Activated T-cell treated with anti-CD3 and anti-CD28 coated beads, Interleukin-2, amount 50 U/mL, for 4 hours (primary cell): ENCODE results near the gene GLIS1. TPM values are rescaled to one million over a fixed set of nuclear protein-coding genes. Genes with fewer than 3 reads are reported as not detected.

Source experiments
- ATAC-seq, 2 donors: fragments of 200-7000 bp; cut with Tn5 transposase; one replicate each; pipeline ENCODE4 v1.10.0; 2021
- DNase-seq: peaks from one replicate; pipeline ENCODE4 v3.0.0-alpha.2; 2020
- H3K27me3 Mint-ChIP-seq: one replicate; pipeline ENCODE4 v1.8.0; 2021; ENCODE audit warnings: low read depth, mixed read lengths
- H3K36me3 Mint-ChIP-seq: one replicate; pipeline ENCODE4 v1.8.0; 2022; ENCODE audit warnings: mixed read lengths; ENCODE audit not compliant: insufficient read depth
- H3K4me1 Mint-ChIP-seq: one replicate; pipeline ENCODE4 v1.8.0; 2021; ENCODE audit warnings: low read depth, mixed read lengths
- H3K4me3 Mint-ChIP-seq: one replicate; pipeline ENCODE4 v1.8.0; 2021; ENCODE audit warnings: mild to moderate bottlenecking, moderate library complexity, mixed read lengths
- H3K9me3 Mint-ChIP-seq: one replicate; pipeline ENCODE4 v1.8.0; 2021; ENCODE audit warnings: mixed read lengths
- total RNA-seq, 3 donors: library from RNA; stranded (reverse); gene quantifications; one replicate each; pipeline ENCODE4 v1.2.1, GENCODE V29; 2021

Gene GLIS1
- total RNA-seq, 3 donors from 2014 or later: not detected

GRCh38 chr1:53732409-53732808 lies 6.6 kb downstream of the GLIS1 start:
- DNase-seq: no peak
- Mint-ChIP-seq H3K9me3 (no peaks in the 10 kb centered on the region), H3K36me3 (no peaks in the 10 kb centered on the region), H3K4me3 (no peak overlapping the region), H3K4me1 (peaks cover under 1% of the 10 kb centered on the region), H3K27me3 (peaks cover 37% of the 10 kb centered on the region)
- no peak for ATAC-seq

GRCh38 chr1:53731779-53732305 lies 7.1 kb downstream of the GLIS1 start:
- Mint-ChIP-seq H3K4me3 (no peak overlapping the region), H3K36me3 (no peaks in the 10 kb centered on the region), H3K9me3 (no peaks in the 10 kb centered on the region), H3K4me1 (no peaks in the 10 kb centered on the region), H3K27me3 (peaks cover 31% of the 10 kb centered on the region)
- ATAC-seq (no peak), DNase-seq (no peak)

GRCh38 chr1:53731043-53731600 lies 7.8 kb downstream of the GLIS1 start:
- peaks cover 24% of the 10 kb centered on the region for H3K27me3 Mint-ChIP-seq
- no peak overlapping the region for H3K4me3 Mint-ChIP-seq
- no peaks in the 10 kb centered on the region for H3K36me3 Mint-ChIP-seq
- no peaks in the 10 kb centered on the region for H3K9me3 Mint-ChIP-seq
- ATAC-seq (no peak), DNase-seq (no peak)
- no peaks in the 10 kb centered on the region for H3K4me1 Mint-ChIP-seq

GRCh38 chr1:53730224-53730865 lies 8.6 kb downstream of the GLIS1 start:
- Mint-ChIP-seq H3K4me3 (no peak overlapping the region), H3K9me3 (no peaks in the 10 kb centered on the region)

GRCh38 chr1:53729456-53730223 lies 9.3 kb downstream of the GLIS1 start:
- ATAC-seq (no peak), DNase-seq (no peak)
- Mint-ChIP-seq H3K27me3 (peaks cover 10% of the 10 kb centered on the region), H3K4me1 (no peaks in the 10 kb centered on the region), H3K9me3 (no peaks in the 10 kb centered on the region), H3K36me3 (no peaks in the 10 kb centered on the region), H3K4me3 (no peak overlapping the region)

More at GRCh38 chr1:53730224-53730865, 8.6 kb downstream of the GLIS1 start:
- H3K36me3 Mint-ChIP-seq: no peaks in the 10 kb centered on the region
- no peak for DNase-seq
- ATAC-seq: no peak
- H3K27me3 Mint-ChIP-seq: peaks cover 17% of the 10 kb centered on the region
- no peaks in the 10 kb centered on the region for H3K4me1 Mint-ChIP-seq

GRCh38 chr1:53728702-53729455 lies 10.1 kb downstream of the GLIS1 start:
- Mint-ChIP-seq H3K4me1 (no peaks in the 10 kb centered on the region), H3K9me3 (no peaks in the 10 kb centered on the region)
- DNase-seq: no peak

GRCh38 chr1:53728196-53728595 lies 10.8 kb downstream of the GLIS1 start:
- Mint-ChIP-seq H3K9me3 (no peaks in the 10 kb centered on the region), H3K4me1 (no peaks in the 10 kb centered on the region), H3K27me3 (no peaks in the 10 kb centered on the region), H3K4me3 (no peak overlapping the region), H3K36me3 (no peaks in the 10 kb centered on the region)
- no peak for ATAC-seq
- no peak for DNase-seq

More at GRCh38 chr1:53728702-53729455, 10.1 kb downstream of the GLIS1 start:
- H3K36me3 Mint-ChIP-seq: no peaks in the 10 kb centered on the region
- ATAC-seq: no peak
- no peak overlapping the region for H3K4me3 Mint-ChIP-seq
- H3K27me3 Mint-ChIP-seq: peaks cover 5% of the 10 kb centered on the region

- no peak for DNase-seq
- no peak overlapping the region for H3K4me3 Mint-ChIP-seq
- no peaks in the 10 kb centered on the region for H3K27me3 Mint-ChIP-seq
- H3K4me1 Mint-ChIP-seq: no peaks in the 10 kb centered on the region
- H3K36me3 Mint-ChIP-seq: no peaks in the 10 kb centered on the region
- ATAC-seq: no peak
- no peaks in the 10 kb centered on the region for H3K9me3 Mint-ChIP-seq
Observed at GRCh38 chr1:53727461-53728092, 11.4 kb downstream of the GLIS1 start.

- H3K36me3 Mint-ChIP-seq: no peaks in the 10 kb centered on the region
- no peak overlapping the region for H3K4me3 Mint-ChIP-seq
- H3K4me1 Mint-ChIP-seq: no peaks in the 10 kb centered on the region
- ATAC-seq (no peak), DNase-seq (no peak)
- no peaks in the 10 kb centered on the region for H3K9me3 Mint-ChIP-seq
- no peaks in the 10 kb centered on the region for H3K27me3 Mint-ChIP-seq
Observed at GRCh38 chr1:53726009-53726600, 12.9 kb downstream of the GLIS1 start.

- DNase-seq (no peak), ATAC-seq (no peak)
- no peaks in the 10 kb centered on the region for H3K9me3 Mint-ChIP-seq
- H3K4me3 Mint-ChIP-seq: no peak overlapping the region
- H3K36me3 Mint-ChIP-seq: no peaks in the 10 kb centered on the region
- H3K27me3 Mint-ChIP-seq: no peaks in the 10 kb centered on the region
- no peaks in the 10 kb centered on the region for H3K4me1 Mint-ChIP-seq
Observed at GRCh38 chr1:53725238-53725689, 13.7 kb downstream of the GLIS1 start.

GRCh38 chr1:53722025-53722424 lies 16.9 kb downstream of the GLIS1 start:
- H3K36me3 Mint-ChIP-seq: no peaks in the 10 kb centered on the region
- peaks cover 5% of the 10 kb centered on the region for H3K27me3 Mint-ChIP-seq
- no peaks in the 10 kb centered on the region for H3K4me1 Mint-ChIP-seq
- no peaks in the 10 kb centered on the region for H3K9me3 Mint-ChIP-seq
- DNase-seq (no peak), ATAC-seq (no peak)
- no peak overlapping the region for H3K4me3 Mint-ChIP-seq

- Mint-ChIP-seq H3K4me3 (no peak overlapping the region), H3K27me3 (peaks cover 5% of the 10 kb centered on the region), H3K9me3 (no peaks in the 10 kb centered on the region), H3K36me3 (no peaks in the 10 kb centered on the region), H3K4me1 (no peaks in the 10 kb centered on the region)
- ATAC-seq (no peak), DNase-seq (no peak)
Observed at GRCh38 chr1:53721088-53721487, 17.9 kb downstream of the GLIS1 start.

- DNase-seq (no peak), ATAC-seq (no peak)
- no peaks in the 10 kb centered on the region for H3K9me3 Mint-ChIP-seq
- H3K4me3 Mint-ChIP-seq: no peak overlapping the region
- H3K36me3 Mint-ChIP-seq: no peaks in the 10 kb centered on the region
- peaks cover 5% of the 10 kb centered on the region for H3K27me3 Mint-ChIP-seq
- no peaks in the 10 kb centered on the region for H3K4me1 Mint-ChIP-seq
Observed at GRCh38 chr1:53719469-53719868, 19.5 kb downstream of the GLIS1 start.
